ENCODE results near the gene CD300LB. TPM values are rescaled to one million over a fixed set of nuclear protein-coding genes. Genes with fewer than 3 reads are reported as not detected.

The CD300LB gene
- total RNA-seq, 1 donor from 2014 or later = not detected

DNA sequence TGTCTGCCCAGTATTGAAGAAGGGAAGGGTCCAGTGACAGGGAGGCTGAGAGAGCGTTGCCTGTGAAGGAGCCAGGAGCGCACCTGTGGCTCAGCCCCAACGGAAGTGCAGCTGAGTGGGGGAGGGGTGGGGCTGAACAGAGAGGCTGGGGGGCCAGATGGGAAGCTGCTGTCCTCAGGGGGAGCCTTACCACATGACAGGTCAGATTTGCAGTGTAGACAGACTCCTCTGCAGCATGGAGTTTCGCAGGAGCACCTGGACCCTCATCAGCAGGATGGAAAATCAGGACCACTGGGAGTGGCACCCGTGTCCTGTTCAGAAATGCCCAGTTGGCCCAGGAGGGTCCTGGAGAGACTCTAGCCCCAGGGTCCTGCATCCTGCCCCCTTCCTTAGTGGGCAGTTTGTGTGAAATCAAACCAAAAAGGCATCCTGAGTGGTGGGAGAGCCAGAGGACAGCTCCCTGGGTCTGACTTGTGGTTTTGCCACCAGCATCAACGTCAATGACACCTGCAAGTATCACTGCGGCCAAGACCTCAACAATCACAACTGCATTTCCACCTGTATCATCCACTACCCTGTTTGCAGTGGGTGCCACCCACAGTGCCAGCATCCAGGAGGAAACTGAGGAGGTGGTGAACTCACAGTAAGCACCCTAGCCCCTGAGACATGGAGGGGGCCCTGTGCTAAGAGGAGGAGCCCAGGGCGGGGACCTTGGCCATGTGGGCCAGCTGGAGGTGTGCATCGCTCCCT, 57.1 kb downstream of the CD300LB start:
- TF ChIP-seq, protein P1, sequence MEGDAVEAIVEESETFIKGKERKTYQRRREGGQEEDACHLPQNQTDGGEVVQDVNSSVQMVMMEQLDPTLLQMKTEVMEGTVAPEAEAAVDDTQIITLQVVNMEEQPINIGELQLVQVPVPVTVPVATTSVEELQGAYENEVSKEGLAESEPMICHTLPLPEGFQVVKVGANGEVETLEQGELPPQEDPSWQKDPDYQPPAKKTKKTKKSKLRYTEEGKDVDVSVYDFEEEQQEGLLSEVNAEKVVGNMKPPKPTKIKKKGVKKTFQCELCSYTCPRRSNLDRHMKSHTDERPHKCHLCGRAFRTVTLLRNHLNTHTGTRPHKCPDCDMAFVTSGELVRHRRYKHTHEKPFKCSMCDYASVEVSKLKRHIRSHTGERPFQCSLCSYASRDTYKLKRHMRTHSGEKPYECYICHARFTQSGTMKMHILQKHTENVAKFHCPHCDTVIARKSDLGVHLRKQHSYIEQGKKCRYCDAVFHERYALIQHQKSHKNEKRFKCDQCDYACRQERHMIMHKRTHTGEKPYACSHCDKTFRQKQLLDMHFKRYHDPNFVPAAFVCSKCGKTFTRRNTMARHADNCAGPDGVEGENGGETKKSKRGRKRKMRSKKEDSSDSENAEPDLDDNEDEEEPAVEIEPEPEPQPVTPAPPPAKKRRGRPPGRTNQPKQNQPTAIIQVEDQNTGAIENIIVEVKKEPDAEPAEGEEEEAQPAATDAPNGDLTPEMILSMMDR (IDR thresholded peaks at IDR 0.05; ENCODE audit: partially characterized antibody, unreplicated experiment) = no peak
- DNase-seq = no peak
- Mint-ChIP-seq H3K9me3 (ENCODE audit: unreplicated experiment) (peaks cover 9% of the 10 kb centered on the region), H3K4me3 (ENCODE audit: unreplicated experiment) (peak overlapping the region; percentile 55), H3K27me3 (ENCODE audit: unreplicated experiment) (peaks cover 8% of the 10 kb centered on the region), H3K27ac (ENCODE audit: unreplicated experiment) (peak overlapping the region; percentile 57), H3K36me3 (ENCODE audit: unreplicated experiment) (peaks cover 13% of the 10 kb centered on the region), H3K4me1 (ENCODE audit: low read depth, unreplicated experiment) (peaks cover 7% of the 10 kb centered on the region)

GRCh38 chr17:74473294-74473693, 58.0 kb downstream of the CD300LB start:
- Mint-ChIP-seq H3K27ac (ENCODE audit: unreplicated experiment) (no peak overlapping the region), H3K4me3 (ENCODE audit: unreplicated experiment) (peak overlapping the region; percentile 55), H3K27me3 (ENCODE audit: unreplicated experiment) (peaks cover 8% of the 10 kb centered on the region), H3K9me3 (ENCODE audit: unreplicated experiment) (peaks cover 9% of the 10 kb centered on the region), H3K4me1 (ENCODE audit: low read depth, unreplicated experiment) (peaks cover 7% of the 10 kb centered on the region), H3K36me3 (ENCODE audit: unreplicated experiment) (peaks cover 13% of the 10 kb centered on the region)
- TF ChIP-seq, protein P1 (IDR thresholded peaks at IDR 0.05; ENCODE audit: partially characterized antibody, unreplicated experiment) = no peak
- no peak for DNase-seq

DNA sequence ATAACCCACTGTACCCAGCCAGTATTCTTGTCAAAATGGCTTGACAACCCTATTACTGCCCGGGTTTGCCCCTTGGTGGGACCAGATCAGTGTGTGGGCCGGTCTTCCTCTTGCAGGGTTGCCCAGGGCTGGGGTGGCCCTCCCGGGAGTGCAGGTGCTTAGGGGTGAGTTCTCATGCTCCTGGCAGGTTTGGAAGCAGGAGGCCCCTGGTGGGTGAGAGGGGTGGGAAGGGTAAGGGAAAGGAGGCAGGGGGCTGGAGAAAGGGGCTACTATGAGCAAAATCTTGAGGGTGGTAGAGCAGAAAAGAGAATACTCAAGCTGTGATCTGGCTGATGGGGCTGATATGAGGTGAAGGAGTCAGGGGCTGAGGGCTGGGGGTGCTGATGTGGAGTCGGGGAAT, 58.4 kb downstream of the CD300LB start:
- peaks cover 8% of the 10 kb centered on the region for H3K27me3 Mint-ChIP-seq (ENCODE audit: unreplicated experiment)

DNA sequence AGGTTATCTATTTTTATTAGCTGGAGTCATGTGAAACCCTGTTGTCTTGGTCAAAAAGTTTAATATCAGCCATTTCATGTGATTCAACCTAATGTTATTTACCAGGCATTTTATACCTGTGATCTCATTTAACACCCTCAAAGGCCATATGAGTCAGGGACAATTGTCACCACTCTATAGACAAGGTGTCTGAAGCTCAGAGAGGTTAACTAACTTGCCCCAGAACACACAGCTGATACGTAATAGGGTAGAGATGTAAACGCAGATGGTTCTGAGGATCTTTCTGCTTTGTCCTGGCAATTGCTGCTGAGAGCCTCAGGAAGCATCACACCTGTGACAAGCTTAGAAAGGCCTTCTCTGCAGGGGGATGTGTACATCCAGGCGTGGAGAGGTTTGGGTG, 59.9 kb downstream of the CD300LB start:
- no peak for DNase-seq
- Mint-ChIP-seq H3K4me3 (ENCODE audit: unreplicated experiment) (no peak overlapping the region), H3K9me3 (ENCODE audit: unreplicated experiment) (peaks cover 9% of the 10 kb centered on the region), H3K36me3 (ENCODE audit: unreplicated experiment) (peaks cover 9% of the 10 kb centered on the region), H3K27ac (ENCODE audit: unreplicated experiment) (no peak overlapping the region), H3K27me3 (ENCODE audit: unreplicated experiment) (peaks cover 8% of the 10 kb centered on the region), H3K4me1 (ENCODE audit: low read depth, unreplicated experiment) (peaks cover 7% of the 10 kb centered on the region)
- TF ChIP-seq, protein P1 (IDR thresholded peaks at IDR 0.05; ENCODE audit: partially characterized antibody, unreplicated experiment) = no peak

More for the DNA sequence above, 58.4 kb downstream of the CD300LB start:
- H3K27ac Mint-ChIP-seq (ENCODE audit: unreplicated experiment) = no peak overlapping the region
- H3K36me3 Mint-ChIP-seq (ENCODE audit: unreplicated experiment) = peaks cover 13% of the 10 kb centered on the region
- no peak overlapping the region for H3K4me3 Mint-ChIP-seq (ENCODE audit: unreplicated experiment)
- peaks cover 7% of the 10 kb centered on the region for H3K4me1 Mint-ChIP-seq (ENCODE audit: low read depth, unreplicated experiment)
- DNase-seq = no peak
- peaks cover 9% of the 10 kb centered on the region for H3K9me3 Mint-ChIP-seq (ENCODE audit: unreplicated experiment)
- TF ChIP-seq, protein P1 (IDR thresholded peaks at IDR 0.05; ENCODE audit: partially characterized antibody, unreplicated experiment) = no peak

Other genes with a start within 250 kb of the CD300LB start
- 80.8 TPM for gene KIF19, start 205.2 kb downstream of the CD300LB start, total RNA-seq (ENCODE audit: unreplicated experiment)
- 310 TPM for gene BTBD17, start 169.6 kb downstream of the CD300LB start, total RNA-seq (ENCODE audit: unreplicated experiment)
- gene GPR142, start 164.0 kb downstream of the CD300LB start, total RNA-seq (ENCODE audit: unreplicated experiment) = 20.7 TPM
- gene GPRC5C, start 99.4 kb downstream of the CD300LB start, total RNA-seq (ENCODE audit: unreplicated experiment) = 93.3 TPM
- gene CD300A, start 64.8 kb downstream of the CD300LB start, total RNA-seq (ENCODE audit: unreplicated experiment) = 0.25 TPM
- gene CD300C, start 14.6 kb upstream of the CD300LB start, total RNA-seq (ENCODE audit: unreplicated experiment) = not detected
- not detected for gene CD300H, start 36.0 kb upstream of the CD300LB start, total RNA-seq (ENCODE audit: unreplicated experiment)
- gene CD300LD, start 60.8 kb upstream of the CD300LB start, total RNA-seq (ENCODE audit: unreplicated experiment) = not detected
- not detected for gene CD300E, start 92.3 kb upstream of the CD300LB start, total RNA-seq (ENCODE audit: unreplicated experiment)
- gene CD300LF, start 181.4 kb upstream of the CD300LB start, total RNA-seq (ENCODE audit: unreplicated experiment) = not detected
- 2.1 TPM for gene RAB37, start 205.8 kb upstream of the CD300LB start, total RNA-seq (ENCODE audit: unreplicated experiment)
- gene NHERF1, start 217.2 kb upstream of the CD300LB start, total RNA-seq (ENCODE audit: unreplicated experiment) = 26.9 TPM
- 67.8 TPM for gene NAT9, start 244.9 kb upstream of the CD300LB start, total RNA-seq (ENCODE audit: unreplicated experiment)

All from glutamatergic neuron (in vitro differentiated cells).